COLO829 (cell line): Measurements from ENCODE around the gene BAZ2A.
A peak's percentile ranks its signal among the peaks of the same experiment; 100 is the strongest.

Experiments
- DNase-seq: peaks from one replicate; pipeline ENCODE4 v3.0.0; 2012; ENCODE audit warnings: low spot score

The BAZ2A gene

GRCh38 chr12:56634837-56635791 lies 5.0 kb upstream of the BAZ2A start:
- DNase-seq = peak; percentile 91

- no peak for DNase-seq
Measured at GRCh38 chr12:56634242-56634836, 4.2 kb upstream of the BAZ2A start.

GRCh38 chr12:56633468-56634241 lies 3.5 kb upstream of the BAZ2A start:
- DNase-seq = no peak

- DNase-seq = no peak
Measured at GRCh38 chr12:56632701-56633467, 2.8 kb upstream of the BAZ2A start.

- DNase-seq = no peak
Measured at GRCh38 chr12:56631790-56632700, 1.9 kb upstream of the BAZ2A start.

GRCh38 chr12:56629459-56630179 lies 507 bp downstream of the BAZ2A start:
- DNase-seq = no peak

- no peak for DNase-seq
Measured at GRCh38 chr12:56628671-56629458, 1.3 kb downstream of the BAZ2A start.

- DNase-seq = no peak
Measured at GRCh38 chr12:56626701-56627100, 3.4 kb downstream of the BAZ2A start.

GRCh38 chr12:56622535-56622934 lies 7.6 kb downstream of the BAZ2A start:
- no peak for DNase-seq

GRCh38 chr12:56616925-56617324 lies 13.2 kb downstream of the BAZ2A start:
- DNase-seq = no peak

- DNase-seq = no peak
Measured at GRCh38 chr12:56616244-56616643, 13.9 kb downstream of the BAZ2A start.

- DNase-seq = no peak
Measured at GRCh38 chr12:56614627-56615026, 15.5 kb downstream of the BAZ2A start.

- no peak for DNase-seq
Measured at GRCh38 chr12:56604355-56604754, 25.8 kb downstream of the BAZ2A start.

GRCh38 chr12:56602239-56602638 lies 27.9 kb downstream of the BAZ2A start:
- no peak for DNase-seq

GRCh38 chr12:56601503-56601902 lies 28.6 kb downstream of the BAZ2A start:
- no peak for DNase-seq

GRCh38 chr12:56600753-56601152 lies 29.4 kb downstream of the BAZ2A start:
- DNase-seq = no peak

GRCh38 chr12:56599797-56600196 lies 30.3 kb downstream of the BAZ2A start:
- no peak for DNase-seq

- no peak for DNase-seq
Measured at GRCh38 chr12:56599041-56599440, 31.1 kb downstream of the BAZ2A start.

GRCh38 chr12:56596815-56597214 lies 33.3 kb downstream of the BAZ2A start:
- no peak for DNase-seq
